GM21367 (cell line): ENCODE results near the gene PPARA.
"Not testable (repeated sequence)": the region's sequence is repeated elsewhere in the genome, so short reads cannot be mapped to it uniquely, and the experiment has no call there.

Experiments used
- ATAC-seq: cut with Tn5 transposase; IDR thresholded peaks from one replicate; pipeline ENCODE4 v1.9.1; 2021; ENCODE audit not compliant: unreplicated experiment

Gene PPARA

DNA sequence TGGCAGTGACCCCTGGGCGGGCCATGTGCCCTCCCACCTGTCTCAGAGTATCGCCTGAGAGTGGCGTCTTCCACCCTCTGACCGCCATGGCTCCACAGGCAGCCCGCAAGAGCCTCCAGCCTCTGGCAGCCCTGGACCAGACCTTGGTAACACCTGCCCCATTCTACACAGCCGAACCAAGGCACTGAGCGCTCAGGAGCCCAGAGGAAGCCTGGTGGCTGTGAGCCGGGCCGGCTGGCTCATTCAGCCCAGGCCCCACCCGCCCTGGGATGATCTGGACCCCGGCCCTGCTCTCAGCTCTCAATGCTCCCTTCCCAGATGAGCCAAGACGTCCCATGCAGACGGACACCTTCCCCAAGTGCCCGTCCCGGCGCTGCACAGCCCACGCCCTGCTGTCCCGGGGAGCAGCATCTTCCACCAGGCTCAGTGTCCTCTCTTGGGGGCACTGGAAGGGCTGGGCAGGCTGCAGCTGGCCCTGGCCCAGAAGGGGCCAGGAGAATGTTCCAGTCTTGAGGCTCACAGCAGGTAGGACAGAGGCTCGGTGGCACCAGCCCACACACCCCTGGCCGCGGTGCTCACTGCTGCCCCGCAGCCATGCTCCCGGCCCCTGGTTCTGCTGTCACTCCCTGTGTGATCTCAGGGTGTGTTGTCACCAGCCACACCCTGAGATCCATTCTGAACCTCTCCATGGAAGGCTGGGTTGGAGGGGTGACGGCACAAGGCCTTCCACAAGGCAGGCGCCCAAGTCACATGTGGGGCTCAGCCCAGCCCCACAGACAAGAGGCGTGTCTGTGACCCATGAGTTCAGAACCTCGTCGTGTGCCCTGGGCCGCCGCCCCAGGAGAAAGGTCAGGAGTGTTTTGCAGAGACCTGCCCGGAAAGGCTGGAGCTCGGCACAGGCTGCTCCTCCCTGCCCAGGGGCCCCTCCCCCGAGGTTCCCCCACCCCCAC is 24.2 kb upstream of the PPARA start:
- ATAC-seq = no peak

DNA sequence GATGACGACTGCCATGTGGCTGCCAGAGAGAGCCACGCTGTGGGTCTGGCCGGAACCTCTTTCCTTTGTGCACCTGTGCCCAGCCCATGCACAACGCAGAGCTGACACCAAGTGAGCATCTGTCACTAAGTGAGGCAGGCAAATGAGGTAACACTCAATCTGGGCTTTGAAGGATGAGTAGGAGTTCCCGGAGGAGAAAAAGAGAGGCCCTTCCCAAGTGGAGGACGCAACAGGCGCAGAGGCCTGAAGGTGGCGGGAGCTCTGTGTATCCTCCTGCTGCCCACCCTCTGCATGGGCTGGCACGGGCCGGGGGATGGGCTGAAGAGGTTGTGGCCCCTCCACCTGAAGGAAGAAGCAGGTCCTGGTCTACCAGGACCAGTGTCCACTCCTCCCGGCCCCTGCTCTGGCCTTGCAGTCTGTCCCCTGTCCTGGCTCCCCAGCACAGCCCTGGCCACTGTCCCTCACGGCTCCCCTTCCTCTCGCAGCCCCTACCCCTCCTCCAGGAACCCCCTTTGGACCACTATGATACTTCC is 23.4 kb upstream of the PPARA start:
- no peak for ATAC-seq

DNA sequence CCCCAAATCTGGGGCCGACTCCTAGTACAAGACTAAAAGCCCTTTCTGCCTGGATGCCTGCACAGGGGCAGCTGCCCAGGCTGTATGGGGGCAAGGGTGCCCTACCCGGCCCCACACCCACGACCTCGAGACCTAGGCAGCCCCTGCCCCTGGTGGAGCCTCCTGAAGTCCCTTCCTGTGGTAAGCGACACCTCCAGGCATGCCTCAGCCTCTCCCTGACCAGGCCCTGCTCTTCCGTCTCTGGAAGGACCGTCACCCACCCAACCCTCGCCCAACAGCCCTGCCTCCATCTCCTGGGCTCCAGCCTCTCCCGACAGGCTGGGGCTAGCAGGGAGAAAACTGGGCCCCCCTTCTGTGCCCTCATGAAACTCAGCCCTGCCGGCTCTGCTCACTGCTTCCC is 22.8 kb upstream of the PPARA start:
- no peak for ATAC-seq

DNA sequence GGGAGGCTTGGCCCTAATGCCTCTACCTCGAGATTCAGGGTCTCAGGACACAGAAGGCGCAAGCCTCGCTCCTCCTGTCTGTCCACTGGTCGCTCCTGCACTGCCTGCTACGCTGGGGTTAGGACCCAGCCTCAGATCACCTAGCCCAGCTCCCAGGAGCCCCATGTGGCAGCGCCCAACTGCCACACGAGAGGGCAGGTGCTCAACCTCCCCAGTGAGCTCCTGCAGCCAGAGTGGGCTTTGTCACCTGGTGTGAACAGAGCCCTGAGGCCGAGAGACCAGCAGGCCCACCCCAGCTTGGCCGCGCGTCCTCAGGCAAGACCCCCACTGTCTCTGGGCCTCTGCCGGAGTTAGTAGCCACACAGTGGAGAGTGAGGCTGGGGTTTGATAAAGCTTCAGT is 21.7 kb upstream of the PPARA start:
- no peak for ATAC-seq

DNA sequence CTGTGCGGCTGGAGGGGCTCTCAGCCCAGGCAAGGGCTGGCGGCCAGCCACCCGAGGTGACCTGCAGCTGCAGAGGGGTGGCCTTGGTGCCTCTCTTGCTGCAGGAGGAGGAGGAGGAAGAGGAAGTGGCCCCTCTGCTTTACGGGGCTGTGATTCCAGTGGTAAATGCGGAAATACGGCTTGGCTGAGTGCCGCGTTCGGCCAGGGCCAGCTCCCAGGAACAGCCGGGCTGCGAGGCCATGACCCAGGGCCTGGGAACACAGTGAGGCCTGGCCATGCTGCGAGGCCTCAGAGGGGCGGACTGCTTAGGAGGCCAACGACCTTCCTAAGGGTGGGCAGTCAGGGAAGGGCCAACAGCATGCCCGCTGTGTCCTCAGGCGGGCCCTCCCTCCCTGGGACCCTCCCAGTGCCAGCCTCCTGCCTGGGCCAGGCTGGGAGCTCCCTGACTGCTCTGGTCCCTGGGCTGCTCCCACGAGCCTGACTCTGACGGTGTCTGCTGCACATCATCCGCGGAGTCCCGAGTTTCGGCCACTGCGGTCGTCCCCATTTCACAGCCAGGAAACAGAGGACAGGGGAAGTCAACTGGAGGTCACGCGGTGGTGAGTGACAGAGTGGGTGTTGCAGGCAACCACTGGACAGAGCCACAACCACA is 20.8 kb upstream of the PPARA start:
- no peak for ATAC-seq

DNA sequence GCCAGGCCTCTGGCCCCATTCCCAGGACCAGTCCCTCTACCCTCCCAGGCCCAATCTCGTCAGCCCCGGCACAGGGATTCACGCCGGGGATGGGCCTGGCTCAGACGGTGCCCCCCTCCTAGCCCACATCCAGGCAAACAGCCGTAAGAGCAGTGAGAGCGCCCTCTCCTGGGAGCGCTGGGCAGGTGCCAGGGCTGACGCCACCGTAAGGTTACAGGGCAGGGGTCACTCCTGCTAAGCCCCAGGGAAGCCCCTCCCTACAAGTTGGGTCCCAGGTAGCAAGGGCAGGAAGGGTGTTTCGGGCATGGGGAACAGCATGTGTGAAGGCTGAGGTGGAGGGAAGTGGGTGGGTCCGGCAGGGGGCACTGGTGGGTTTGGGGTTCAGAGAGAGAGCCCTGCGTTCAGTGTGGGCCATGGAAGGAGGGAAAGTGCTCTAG is 19.2 kb upstream of the PPARA start:
- no peak for ATAC-seq

DNA sequence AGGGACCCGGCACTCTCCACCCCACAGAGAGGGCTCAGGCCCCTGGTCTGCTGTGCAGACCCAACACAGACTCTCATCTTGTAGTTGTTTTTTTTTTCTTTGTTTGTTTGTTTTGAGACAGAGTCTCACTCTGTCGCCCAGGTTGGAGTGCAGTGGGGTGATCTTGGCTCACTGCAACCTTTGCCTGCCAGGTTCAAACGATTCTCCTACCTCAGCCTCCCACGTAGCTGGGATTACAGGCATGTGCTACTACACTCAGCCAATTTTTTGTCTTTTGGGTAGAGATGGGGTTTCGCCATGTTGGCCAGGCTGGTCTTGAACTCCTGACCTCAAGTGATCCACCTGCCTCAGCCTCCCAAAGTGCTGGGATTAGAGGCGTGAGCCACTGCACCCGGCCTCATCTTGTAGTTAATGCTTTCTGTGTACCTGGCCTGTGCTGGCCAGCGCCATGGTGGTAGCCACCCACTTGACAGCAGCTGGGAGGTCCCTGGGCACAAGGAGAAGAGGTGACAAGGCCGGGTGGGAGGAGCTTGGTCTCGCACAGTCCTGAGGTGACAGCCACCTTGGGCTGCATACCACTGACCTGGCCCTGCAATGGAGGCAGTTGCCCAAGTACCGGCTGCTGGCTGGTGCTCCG is 18.0 kb upstream of the PPARA start:
- ATAC-seq = not testable (repeated sequence)

DNA sequence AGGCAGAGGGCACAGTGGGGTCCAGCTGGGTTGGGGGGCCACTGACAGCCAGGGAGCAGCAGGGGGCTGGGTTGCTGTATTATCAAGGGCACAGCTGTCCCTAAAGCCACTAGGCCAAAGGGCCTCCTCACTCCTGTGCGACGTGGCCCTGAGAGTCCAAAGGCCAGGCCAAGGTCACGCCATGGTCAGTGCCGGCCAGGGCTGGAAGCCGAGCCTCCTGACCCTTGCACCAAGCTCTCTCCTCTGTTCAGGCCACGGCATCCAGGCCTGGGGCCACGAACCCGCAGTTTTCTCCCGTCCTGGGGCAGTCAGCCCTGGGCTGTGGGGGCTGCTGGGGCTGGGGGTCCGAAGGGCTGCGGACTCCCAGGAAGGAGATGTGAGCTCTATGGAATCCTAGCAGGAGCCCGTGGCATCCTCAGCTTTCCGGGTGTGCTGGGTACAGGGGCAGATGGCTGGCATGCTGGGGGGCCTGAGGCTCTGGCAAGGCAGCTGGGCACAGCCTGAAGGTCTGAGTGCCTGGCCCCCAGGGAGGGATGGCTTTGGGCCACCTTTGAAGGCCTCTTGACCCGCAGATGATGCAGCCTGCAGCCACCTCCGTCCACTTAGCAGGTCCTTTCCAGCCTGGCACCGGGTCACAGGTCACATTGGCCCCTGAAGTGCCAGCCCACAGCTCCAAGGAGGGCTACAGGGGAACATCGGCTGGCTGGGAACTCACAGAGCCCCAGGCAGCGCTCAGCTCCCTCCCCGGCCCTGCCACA is 17.3 kb upstream of the PPARA start:
- no peak for ATAC-seq

DNA sequence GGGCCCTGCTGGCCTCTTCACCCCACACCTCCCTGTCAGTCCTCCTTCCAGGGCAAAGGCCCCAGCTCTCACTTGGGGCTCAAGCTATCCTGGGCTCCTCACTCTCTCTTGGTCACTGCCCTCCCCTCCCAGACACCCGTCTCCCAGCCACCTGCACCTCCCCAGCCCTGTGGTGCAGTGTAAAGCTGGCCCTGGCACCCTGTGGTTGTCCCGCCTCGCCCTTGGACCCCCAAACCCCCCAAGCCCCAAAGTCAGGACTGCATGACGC is 16.8 kb upstream of the PPARA start:
- no peak for ATAC-seq

DNA sequence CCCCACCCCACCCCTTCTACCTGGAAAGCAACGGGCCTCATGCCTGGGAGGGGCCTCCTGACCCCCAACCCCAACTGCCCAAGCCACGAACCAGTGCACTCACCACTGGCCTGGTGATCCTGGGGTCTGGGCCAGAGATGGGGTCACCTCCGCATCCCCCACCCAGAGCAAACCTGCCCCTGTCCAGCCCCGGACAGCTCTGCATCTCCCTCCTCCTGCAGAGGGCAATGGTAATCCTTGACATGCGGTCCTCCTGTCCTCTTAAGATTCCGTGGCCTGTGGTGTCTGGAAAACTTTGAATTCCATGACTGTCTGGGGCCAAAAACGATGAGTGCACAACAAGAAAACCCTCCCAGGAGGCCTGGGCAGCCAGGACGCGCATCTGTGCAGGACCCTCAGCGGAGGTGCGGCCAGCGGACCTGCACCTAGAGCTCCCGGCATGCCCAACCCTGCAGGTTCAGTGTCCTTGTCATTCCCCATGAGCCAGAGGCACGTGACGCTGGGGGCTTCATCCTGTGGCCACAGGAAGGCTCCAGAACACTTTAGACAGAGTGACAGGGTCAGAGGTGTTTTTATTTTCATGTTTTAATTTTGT is 16.1 kb upstream of the PPARA start:
- no peak for ATAC-seq

DNA sequence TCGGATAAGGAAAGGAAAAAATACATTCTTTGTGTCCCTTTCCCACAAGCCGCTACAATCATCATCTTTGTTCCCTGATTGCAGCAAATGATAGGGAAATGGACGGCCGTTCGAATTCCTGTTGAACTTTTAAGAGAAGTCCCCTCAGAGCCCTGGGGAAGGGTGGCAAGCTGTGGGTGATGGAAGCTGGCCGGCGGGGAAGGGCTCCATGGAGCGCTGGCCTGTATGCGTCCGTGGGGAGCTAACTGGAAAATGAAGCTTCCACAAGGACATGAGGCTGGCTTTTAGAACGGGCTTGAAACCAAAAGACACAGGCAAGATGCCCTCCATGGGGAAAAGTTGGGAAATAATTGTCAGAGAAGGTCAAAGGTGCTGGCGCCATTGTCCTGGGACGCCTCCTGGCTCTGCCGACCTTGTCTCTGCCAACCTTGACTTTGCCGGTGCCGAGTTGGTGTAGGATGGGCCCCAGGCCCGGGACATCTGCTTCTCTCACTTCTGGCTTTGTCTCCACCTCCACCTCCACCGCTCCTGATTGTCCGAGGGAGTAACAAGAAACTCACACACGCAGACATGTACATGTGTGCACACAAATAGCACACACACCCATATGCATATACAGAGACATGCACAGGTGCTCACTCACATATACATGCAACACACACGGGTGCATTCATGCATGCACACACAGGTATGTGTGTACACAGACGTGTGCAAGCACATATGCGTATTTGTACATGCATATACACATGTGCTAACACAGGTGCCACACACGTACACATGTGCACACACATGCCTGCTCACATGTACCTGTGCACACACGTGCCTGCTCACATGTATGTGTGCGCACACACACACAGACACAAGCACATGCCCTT is 14.5 kb upstream of the PPARA start:
- no peak for ATAC-seq

DNA sequence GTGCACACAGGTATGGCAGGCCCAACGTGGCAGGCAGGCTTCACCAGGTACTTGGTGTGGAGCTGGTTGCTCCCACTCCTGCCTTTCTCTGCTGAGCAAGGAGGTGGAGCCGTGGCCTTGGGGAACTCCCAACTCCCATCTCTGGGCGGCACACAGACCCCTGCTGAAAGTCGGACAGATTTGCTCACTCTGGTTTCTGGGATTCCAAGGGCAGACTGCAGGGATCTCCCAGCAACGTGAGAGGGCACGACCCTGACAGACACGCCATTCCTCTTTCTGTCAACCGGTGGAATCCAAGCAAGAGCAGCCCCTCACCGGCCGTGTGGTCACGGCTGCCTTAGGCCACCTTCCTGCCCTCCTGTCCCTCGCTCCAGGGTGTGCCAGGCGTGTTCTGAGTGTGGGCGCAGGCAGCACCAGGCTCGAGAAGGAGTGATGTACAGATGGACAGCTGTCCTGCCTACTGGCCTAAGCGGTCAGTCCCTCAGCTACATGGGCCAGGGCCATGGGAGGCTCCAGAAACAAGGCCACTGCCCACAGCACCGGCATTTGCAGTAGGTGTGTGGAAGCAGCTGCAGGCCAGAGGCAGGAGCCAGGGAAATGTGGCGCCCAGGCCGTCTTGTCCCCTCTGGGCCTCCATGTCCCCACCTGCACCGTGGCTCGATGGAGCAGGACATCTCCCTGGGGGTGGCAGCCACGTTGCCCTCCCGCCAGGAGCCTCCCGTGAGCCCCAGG is 13.7 kb upstream of the PPARA start:
- no peak for ATAC-seq

DNA sequence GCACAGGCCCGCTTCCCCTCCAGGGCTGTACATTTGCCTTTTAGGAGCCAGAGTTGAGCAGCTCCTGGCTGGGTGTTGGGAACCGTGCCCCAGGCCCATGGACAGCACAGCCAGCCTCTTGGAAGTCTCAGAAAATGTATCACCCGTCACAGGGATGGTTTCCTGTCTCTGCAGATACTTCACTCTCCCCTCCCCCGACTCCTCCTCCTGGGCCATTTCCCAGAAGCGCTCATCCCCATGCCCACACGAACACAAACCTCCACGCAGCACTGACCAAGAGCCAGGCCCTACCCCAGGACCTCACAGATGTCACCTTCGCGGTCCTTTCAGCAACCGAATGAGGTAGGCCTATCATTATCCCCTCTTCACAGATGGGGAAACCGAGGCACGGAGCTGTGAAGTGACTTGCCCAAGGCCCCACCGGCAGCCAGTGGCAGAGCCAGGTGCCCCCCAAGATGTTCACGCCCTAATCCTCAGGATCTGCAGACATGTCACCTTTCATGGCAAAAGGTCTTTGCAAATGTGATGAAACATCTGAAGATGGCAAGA is 13.0 kb upstream of the PPARA start:
- ATAC-seq = no peak

DNA sequence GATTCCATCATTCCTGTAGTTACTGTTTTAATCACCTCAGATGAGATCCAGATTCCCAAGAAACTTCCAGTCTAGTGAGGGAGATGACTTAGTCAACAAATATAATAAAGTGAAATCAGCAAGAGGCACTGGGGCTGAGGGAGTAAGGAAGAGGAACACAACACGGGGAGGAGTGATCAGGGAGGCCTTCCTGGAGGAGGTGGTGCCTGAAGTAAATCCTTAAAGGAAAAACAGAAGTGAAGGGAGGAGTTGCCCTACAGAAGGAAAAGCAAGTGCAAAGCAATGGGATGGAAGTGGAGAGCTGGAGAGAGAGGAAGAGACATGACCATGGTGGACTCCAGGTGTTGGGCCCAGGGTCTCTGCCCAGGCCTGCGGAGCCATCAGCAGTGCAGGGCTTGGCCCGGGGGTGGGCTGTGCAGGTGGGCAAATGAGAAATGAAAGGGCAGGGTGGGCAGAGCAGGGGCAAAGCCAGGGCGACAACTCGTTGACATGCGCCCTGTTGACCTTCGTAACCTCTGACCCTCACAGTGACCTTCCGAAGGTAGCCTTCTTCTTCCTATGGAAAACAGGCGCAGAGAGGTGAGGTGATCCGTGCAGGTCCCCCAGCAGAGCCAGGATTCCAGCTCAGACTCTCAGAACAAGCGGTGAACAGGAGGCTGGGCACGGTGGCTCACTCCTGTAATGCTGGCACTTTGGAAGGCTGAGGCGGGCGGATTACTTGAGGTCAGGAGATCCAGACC is 12.1 kb upstream of the PPARA start:
- no peak for ATAC-seq

DNA sequence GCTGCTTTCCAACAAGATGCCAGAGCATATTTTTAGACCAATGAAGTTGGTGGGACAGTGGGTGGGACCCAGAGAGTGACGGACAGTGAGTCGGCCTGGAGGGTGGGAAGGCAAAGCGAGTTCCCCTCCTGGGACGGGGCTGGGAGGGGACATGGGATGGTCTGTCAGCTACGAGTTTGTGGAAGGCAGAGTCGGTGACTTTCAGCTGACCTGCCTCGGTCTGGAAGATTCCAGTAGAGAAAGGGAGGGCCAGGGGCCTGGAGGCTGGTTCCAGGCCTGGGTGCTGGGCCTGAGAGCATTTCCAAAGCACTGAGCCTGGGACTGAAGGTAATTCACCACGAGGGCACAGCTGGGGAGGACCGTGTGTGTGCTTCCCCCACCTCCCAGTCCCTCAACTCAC is 10.9 kb upstream of the PPARA start:
- ATAC-seq = not testable (repeated sequence)

DNA sequence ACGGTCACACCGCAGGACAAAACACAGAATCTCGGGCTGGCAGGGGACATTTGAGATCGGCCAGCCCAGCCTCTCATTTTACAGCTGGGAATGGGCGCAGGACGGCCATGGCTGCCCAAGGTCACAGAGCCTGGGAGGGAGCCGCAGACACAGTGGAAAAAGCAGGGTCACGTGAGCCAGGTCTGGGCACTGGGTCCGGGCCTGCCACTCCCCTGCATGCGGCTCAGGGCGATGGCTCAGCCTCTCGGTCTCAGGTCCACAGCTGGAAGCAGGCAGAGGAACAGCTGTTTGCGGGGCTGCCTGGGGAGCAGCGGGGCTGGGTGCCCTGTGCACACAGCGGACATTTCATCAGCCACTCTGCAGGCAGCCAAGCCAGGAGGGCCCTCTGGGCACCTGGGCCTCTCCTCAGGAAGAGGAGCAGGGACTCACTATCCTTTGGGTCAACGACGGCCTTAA is 10.4 kb upstream of the PPARA start:
- ATAC-seq = no peak

DNA sequence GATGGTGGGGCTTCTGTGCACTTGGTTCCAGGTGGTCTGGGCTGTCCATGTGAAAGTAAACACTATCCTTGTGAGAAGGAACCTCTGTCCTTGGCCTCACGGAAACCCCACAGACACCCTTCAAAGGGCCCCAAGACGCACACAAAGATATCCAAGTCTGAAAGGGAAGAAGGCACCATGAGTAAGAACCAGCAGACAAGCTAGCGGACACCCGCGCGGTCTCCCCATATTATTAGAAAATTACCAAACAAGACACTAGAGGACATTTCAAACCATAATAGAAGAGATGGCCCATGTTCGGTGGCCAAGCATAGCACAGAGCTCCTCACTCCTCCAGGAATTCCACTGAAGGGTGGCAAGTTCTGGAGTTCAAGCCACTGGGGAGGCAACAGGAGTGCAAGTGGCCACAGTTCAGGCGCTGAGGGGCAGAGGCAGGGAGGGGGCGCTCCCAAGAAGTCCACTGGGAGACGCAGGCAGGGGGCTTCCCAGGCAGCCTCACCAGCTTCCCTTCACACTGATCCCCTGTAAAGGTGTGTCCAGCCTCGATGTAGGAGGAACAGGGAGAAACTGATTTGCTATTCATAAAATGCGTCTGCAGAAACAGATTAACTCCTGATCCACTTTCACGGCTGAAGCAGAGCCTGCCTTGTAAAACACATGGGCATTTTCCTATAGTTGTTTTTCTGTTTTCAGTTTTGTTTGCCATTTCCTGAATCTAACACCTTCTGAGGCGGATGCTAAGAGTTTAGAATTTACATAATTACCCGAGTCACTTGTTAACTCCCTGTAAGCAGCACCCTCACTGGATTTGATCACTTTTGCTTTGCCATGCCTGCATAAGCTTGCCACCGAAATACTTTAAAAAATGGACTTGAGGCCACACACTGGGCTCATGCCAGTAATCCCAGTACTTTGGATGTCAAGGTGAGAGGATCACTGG is 9.1 kb upstream of the PPARA start:
- no peak for ATAC-seq
